ENCODE measurements around the gene DCC. TPM values are rescaled to one million over a fixed set of nuclear protein-coding genes. Genes with fewer than 3 reads are reported as not detected.

DCC gene
- total and polyA plus RNA-seq, 2 donors from 2014 or later, result 3.9 TPM; not detected in 1

DNA sequence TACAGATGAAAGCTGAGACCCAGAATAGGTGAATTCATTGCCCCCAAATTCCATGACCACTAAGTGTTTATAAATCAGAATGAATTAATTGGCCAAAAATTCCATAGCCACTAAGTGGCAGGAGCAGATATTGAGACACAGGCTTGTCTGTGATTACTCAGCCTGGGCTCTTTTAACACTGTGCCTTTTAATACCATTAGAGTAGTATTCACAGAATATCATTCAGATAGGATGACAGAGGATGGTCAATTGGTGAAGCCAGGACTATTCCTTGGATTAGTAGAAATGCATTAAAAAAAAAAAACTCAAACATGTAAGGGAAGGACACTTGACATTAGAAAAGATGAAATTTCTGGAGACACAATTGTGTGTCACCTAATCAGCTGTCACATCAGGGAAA is 698.6 kb downstream of the DCC start:
- no peak for FAIRE-seq
- Histone ChIP-seq H3K27me3 (ENCODE audit: control insufficient read depth, insufficient read depth, low read length) (no peaks in the 10 kb centered on the region), H3K4me1 (ENCODE audit: control insufficient read depth in 2 of 3, insufficient read depth in 2 of 3, low read depth in 1 of 3, low read length in 3 of 3) (no peaks in the 10 kb centered on the region), H3K4me3 (ENCODE audit: low read length in 3 of 3) (no peak overlapping the region), H3K36me3 (ENCODE audit: control insufficient read depth in 2 of 3, insufficient read depth in 3 of 3, low read length in 3 of 3) (no peaks in the 10 kb centered on the region), H3K9ac (ENCODE audit: low read length in 3 of 3) (no peak overlapping the region), H3K27ac (ENCODE audit: low read depth in 2 of 2, low read length in 2 of 2) (no peak overlapping the region), H3K9me3 (ENCODE audit: control insufficient read depth in 2 of 3, insufficient read depth in 1 of 3, low read length in 3 of 3) (no peaks in the 10 kb centered on the region)
- intact Hi-C loops (cut with DNase I), result no loop called here
- DNase-seq, result no peak
- TF ChIP-seq, protein P1, sequence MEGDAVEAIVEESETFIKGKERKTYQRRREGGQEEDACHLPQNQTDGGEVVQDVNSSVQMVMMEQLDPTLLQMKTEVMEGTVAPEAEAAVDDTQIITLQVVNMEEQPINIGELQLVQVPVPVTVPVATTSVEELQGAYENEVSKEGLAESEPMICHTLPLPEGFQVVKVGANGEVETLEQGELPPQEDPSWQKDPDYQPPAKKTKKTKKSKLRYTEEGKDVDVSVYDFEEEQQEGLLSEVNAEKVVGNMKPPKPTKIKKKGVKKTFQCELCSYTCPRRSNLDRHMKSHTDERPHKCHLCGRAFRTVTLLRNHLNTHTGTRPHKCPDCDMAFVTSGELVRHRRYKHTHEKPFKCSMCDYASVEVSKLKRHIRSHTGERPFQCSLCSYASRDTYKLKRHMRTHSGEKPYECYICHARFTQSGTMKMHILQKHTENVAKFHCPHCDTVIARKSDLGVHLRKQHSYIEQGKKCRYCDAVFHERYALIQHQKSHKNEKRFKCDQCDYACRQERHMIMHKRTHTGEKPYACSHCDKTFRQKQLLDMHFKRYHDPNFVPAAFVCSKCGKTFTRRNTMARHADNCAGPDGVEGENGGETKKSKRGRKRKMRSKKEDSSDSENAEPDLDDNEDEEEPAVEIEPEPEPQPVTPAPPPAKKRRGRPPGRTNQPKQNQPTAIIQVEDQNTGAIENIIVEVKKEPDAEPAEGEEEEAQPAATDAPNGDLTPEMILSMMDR (IDR thresholded peaks at IDR 0.05; ENCODE audit: borderline replicate concordance, extremely low read depth, insufficient read depth), result no peak

DNA sequence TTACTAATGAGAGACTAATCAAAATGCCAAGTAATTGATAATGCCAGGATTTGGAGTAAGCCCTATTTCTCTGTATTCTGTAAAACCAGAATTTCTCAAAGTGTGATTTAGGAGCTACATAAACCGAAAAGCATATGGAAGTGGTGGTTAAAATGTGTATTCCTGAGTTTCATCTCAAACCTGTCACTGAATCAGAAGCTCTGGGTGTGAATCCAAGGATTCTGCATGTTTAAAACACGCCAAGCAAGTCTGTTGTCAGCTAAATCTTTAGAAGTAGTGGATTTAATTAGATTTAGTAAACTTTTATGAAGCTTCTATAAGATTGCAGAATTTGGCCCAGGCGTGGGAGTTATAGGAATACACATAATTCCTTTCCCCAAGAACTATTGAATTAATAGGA is 700.3 kb downstream of the DCC start:
- no peaks in the 10 kb centered on the region for H3K9me3 ChIP-seq (ENCODE audit: control insufficient read depth in 2 of 3, insufficient read depth in 1 of 3, low read length in 3 of 3)
- no peak overlapping the region for H3K4me3 ChIP-seq (ENCODE audit: low read length in 3 of 3)
- H3K27ac ChIP-seq (ENCODE audit: low read depth in 2 of 2, low read length in 2 of 2), result no peak overlapping the region
- H3K36me3 ChIP-seq (ENCODE audit: control insufficient read depth in 2 of 3, insufficient read depth in 3 of 3, low read length in 3 of 3), result no peaks in the 10 kb centered on the region
- intact Hi-C loops (cut with DNase I), result no loop called here
- no peaks in the 10 kb centered on the region for H3K27me3 ChIP-seq (ENCODE audit: control insufficient read depth, insufficient read depth, low read length)
- FAIRE-seq (no peak), DNase-seq (no peak)
- TF ChIP-seq, protein P1 (IDR thresholded peaks at IDR 0.05; ENCODE audit: borderline replicate concordance, extremely low read depth, insufficient read depth), result no peak
- no peaks in the 10 kb centered on the region for H3K4me1 ChIP-seq (ENCODE audit: control insufficient read depth in 2 of 3, insufficient read depth in 2 of 3, low read depth in 1 of 3, low read length in 3 of 3)
- H3K9ac ChIP-seq (ENCODE audit: low read length in 3 of 3), result no peak overlapping the region

GRCh38 chr18:53056064-53056463 is 716.1 kb downstream of the DCC start:
- DNase-seq (no peak), FAIRE-seq (no peak)
- Histone ChIP-seq H3K9me3 (ENCODE audit: control insufficient read depth in 2 of 3, insufficient read depth in 1 of 3, low read length in 3 of 3) (no peaks in the 10 kb centered on the region), H3K36me3 (ENCODE audit: control insufficient read depth in 2 of 3, insufficient read depth in 3 of 3, low read length in 3 of 3) (no peaks in the 10 kb centered on the region), H3K4me3 (ENCODE audit: low read length in 3 of 3) (no peak overlapping the region), H3K27me3 (ENCODE audit: control insufficient read depth, insufficient read depth, low read length) (no peaks in the 10 kb centered on the region), H3K4me1 (ENCODE audit: control insufficient read depth in 2 of 3, insufficient read depth in 2 of 3, low read depth in 1 of 3, low read length in 3 of 3) (no peaks in the 10 kb centered on the region), H3K9ac (ENCODE audit: low read length in 3 of 3) (no peak overlapping the region), H3K27ac (ENCODE audit: low read depth in 2 of 2, low read length in 2 of 2) (no peak overlapping the region)
- intact Hi-C loops (cut with DNase I), result no loop called here
- TF ChIP-seq, protein P1 (IDR thresholded peaks at IDR 0.05; ENCODE audit: borderline replicate concordance, extremely low read depth, insufficient read depth), result no peak

GRCh38 chr18:53070788-53071187 is 730.8 kb downstream of the DCC start:
- no peak overlapping the region for H3K4me3 ChIP-seq (ENCODE audit: low read length in 3 of 3)
- H3K27me3 ChIP-seq (ENCODE audit: control insufficient read depth, insufficient read depth, low read length), result no peaks in the 10 kb centered on the region
- H3K27ac ChIP-seq (ENCODE audit: low read depth in 2 of 2, low read length in 2 of 2), result no peak overlapping the region
- H3K9me3 ChIP-seq (ENCODE audit: control insufficient read depth in 2 of 3, insufficient read depth in 1 of 3, low read length in 3 of 3), result no peaks in the 10 kb centered on the region
- no peaks in the 10 kb centered on the region for H3K4me1 ChIP-seq (ENCODE audit: control insufficient read depth in 2 of 3, insufficient read depth in 2 of 3, low read depth in 1 of 3, low read length in 3 of 3)
- H3K9ac ChIP-seq (ENCODE audit: low read length in 3 of 3), result no peak overlapping the region
- TF ChIP-seq, protein P1 (IDR thresholded peaks at IDR 0.05; ENCODE audit: borderline replicate concordance, extremely low read depth, insufficient read depth), result no peak
- DNase-seq (peak in 3 of 5 donors; percentile 47 to 69 (median 64)), FAIRE-seq (no peak)
- intact Hi-C loops (cut with DNase I), result no loop called here
- no peaks in the 10 kb centered on the region for H3K36me3 ChIP-seq (ENCODE audit: control insufficient read depth in 2 of 3, insufficient read depth in 3 of 3, low read length in 3 of 3)

Measured in kidney (tissue), 14 donors.